Ovary (tissue), 9 donors: ENCODE results near the gene LAMC3. TPM values are rescaled to one million over a fixed set of nuclear protein-coding genes. Genes with fewer than 3 reads are reported as not detected.

Experiments used
- DNase-seq, 5 donors: peaks; one replicate each; pipeline ENCODE4 v3.0.0-alpha.2; 2019 to 2020
- H3K27ac ChIP-seq, 2 donors: fragments of 200-600 bp; one replicate each; pipeline versions ENCODE4 v1.5.1 to v1.8.0; 2019 to 2022
- H3K27me3 ChIP-seq: fragments of 200-600 bp; one replicate; pipeline ENCODE4 v1.8.0; 2022
- H3K36me3 ChIP-seq: fragments of 200-600 bp; sonication (generic); one replicate; pipeline ENCODE4 v1.5.1; 2019
- H3K4me1 ChIP-seq: one replicate; pipeline ENCODE4 v1.8.1; 2013; ENCODE audit warnings: mild to moderate bottlenecking, moderate library complexity; ENCODE audit not compliant: insufficient read depth
- H3K4me3 ChIP-seq: fragments of 200-600 bp; sonication (generic); one replicate; pipeline ENCODE4 v1.5.1; 2017
- H3K9me3 ChIP-seq, 2 donors: fragments of 200-600 bp in 1 of 2; sonication (generic) in 1 of 2; one replicate each; pipeline versions ENCODE4 v1.5.1 to v1.8.1; 2013 to 2019; ENCODE audit warnings: mild to moderate bottlenecking in 1 of 2, moderate library complexity in 1 of 2
- CTCF ChIP-seq, 3 donors: fragments of 450-650 bp in 2 of 3; fragments of 200-600 bp in 1 of 3; IDR thresholded peaks; one replicate each; pipeline versions ENCODE4 v1.5.1 to v1.8.0; 2016 to 2022; ENCODE audit warnings: antibody characterized with exemption in 3 of 3, mild to moderate bottlenecking in 1 of 3
- EP300 ChIP-seq: sonication (generic); formaldehyde crosslinking; IDR thresholded peaks from one replicate; pipeline ENCODE4 v1.6.1; 2017; ENCODE audit warnings: antibody characterized with exemption
- POLR2A ChIP-seq: fragments of 450-650 bp; IDR thresholded peaks from one replicate; pipeline ENCODE4 v1.6.1; 2017; ENCODE audit warnings: antibody characterized with exemption, mild to moderate bottlenecking, moderate library complexity
- WGBS, 3 donors: extraction: QIAGEN DNeasy Blood & Tissue Kit in 1 of 3; methylation state at CpG; one replicate each; pipeline versions ENCODE4 v1.1.5 to v1.1.7; 2013 to 2017; 5-methylcytosine and 5-hydroxymethylcytosine counted together
- intact Hi-C, 4 donors: fragments of 100-400 bp; cut with DNase I; formaldehyde crosslinking; loops; one replicate each; pipeline versions ENCODE4 v1.11.0 to v1.15.1; 2022 to 2023
- polyA plus RNA-seq, 2 donors: library from polyadenylated mRNA; stranded (reverse); fragments of 200-250 nt in 1 of 2; fragments of 350-450 nt in 1 of 2; fragmentation: Illumina TruSeq in 1 of 2; extraction: RNeasy Lipid Tissue Mini Kit (QIAGEN cat#74804) in 1 of 2; gene quantifications; one replicate each; pipeline ENCODE4 v1.2.3, GENCODE V29; 2013 to 2014
- total RNA-seq, 7 donors: library from RNA; depleted of rRNA in 2 of 7; stranded (reverse); fragments of >200 nt in 2 of 7; fragmentation: NEBNext Ultra II Directional in 3 of 7; extraction: Animal tissue kit (Norgen Biotek cat#: 25700) in 3 of 7; gene quantifications; one replicate each; pipeline versions ENCODE4 v1.1.0 to v1.2.4, GENCODE V29; 2016 to 2023
- donor health status: DM: no; HTN: no; CAD: no; lungs with moderate emphysema.
- donor health status: DM: no; HTN: no; CAD: no.
- donor health status: Bipolar disorder and iron deficiency.
- donor health status: DM: yes; HTN: yes; CAD: no.
- donor health status: DM: no; HTN: no; CAD: no.
- donor health status: DM: yes; HTN: yes; CAD: no.

LAMC3 gene
- total and polyA plus RNA-seq, 9 donors = 0.48 to 5.7 (median 1.8) TPM

GRCh38 chr9:131043646-131044045 lies 34.7 kb downstream of the LAMC3 start:
- Histone ChIP-seq H3K9me3 (no peaks in the 10 kb centered on the region), H3K27ac (no peak overlapping the region), H3K36me3 (no peaks in the 10 kb centered on the region), H3K27me3 (no peaks in the 10 kb centered on the region), H3K4me1 (no peaks in the 10 kb centered on the region), H3K4me3 (no peak overlapping the region)
- DNase-seq = no peak
- TF ChIP-seq EP300 (no peak), CTCF (IDR thresholded peaks at IDR 0.05) (no peak), POLR2A (no peak)
- WGBS, 3 donors = 71 to 72% (median 71%) methylated on average over 6 of the region's 6 CpGs
- intact Hi-C loops = loop anchor here in 1 of 4 donors (10.0 kb wide), 1 partner anchor 339 kb away; no protein-coding TSS in a partner anchor

GRCh38 chr9:131045300-131046092 lies 36.5 kb downstream of the LAMC3 start:
- intact Hi-C loops = loop anchor here in 2 of 4 donors (5.0 to 10.0 kb wide), 3 partner anchors 178 to 348 kb away; no protein-coding TSS in a partner anchor
- 68 to 74% (median 73%) methylated on average over 16 of the region's 16 CpGs for WGBS, 3 donors
- Histone ChIP-seq H3K9me3 (no peaks in the 10 kb centered on the region), H3K4me1 (no peaks in the 10 kb centered on the region), H3K4me3 (no peak overlapping the region), H3K27me3 (no peaks in the 10 kb centered on the region), H3K27ac (no peak overlapping the region), H3K36me3 (no peaks in the 10 kb centered on the region)
- no peak for DNase-seq
- TF ChIP-seq POLR2A = no peak
- TF ChIP-seq CTCF (IDR thresholded peaks at IDR 0.05) = no peak
- TF ChIP-seq EP300 = no peak

DNA sequence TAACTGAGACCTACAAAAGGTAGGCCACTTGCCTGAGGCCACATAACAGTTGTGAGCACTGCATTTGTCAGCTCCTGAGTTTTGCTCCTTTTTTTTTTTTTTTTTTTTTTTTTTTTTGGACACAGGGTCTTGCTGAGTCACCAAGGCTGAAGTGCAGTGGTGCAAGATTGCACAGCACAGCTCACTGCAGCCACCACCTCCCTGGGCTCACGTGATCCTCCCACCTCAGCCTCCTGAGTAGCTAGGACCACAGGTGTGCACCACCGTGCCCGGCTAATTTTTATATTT lies 37.1 kb downstream of the LAMC3 start:
- no peak for DNase-seq
- H3K4me3 ChIP-seq = no peak overlapping the region
- intact Hi-C loops = loop anchor here in 2 of 4 donors (5.0 to 10.0 kb wide), 3 partner anchors 179 to 349 kb away; no protein-coding TSS in a partner anchor
- TF ChIP-seq CTCF (IDR thresholded peaks at IDR 0.05) (no peak), EP300 (no peak), POLR2A (no peak)
- no peaks in the 10 kb centered on the region for H3K9me3 ChIP-seq
- H3K4me1 ChIP-seq = no peaks in the 10 kb centered on the region
- no peak overlapping the region for H3K27ac ChIP-seq
- 92 to 98% (median 92%) methylated on average over 3 of the region's 3 CpGs for WGBS, 3 donors
- H3K36me3 ChIP-seq = no peaks in the 10 kb centered on the region
- H3K27me3 ChIP-seq = no peaks in the 10 kb centered on the region

DNA sequence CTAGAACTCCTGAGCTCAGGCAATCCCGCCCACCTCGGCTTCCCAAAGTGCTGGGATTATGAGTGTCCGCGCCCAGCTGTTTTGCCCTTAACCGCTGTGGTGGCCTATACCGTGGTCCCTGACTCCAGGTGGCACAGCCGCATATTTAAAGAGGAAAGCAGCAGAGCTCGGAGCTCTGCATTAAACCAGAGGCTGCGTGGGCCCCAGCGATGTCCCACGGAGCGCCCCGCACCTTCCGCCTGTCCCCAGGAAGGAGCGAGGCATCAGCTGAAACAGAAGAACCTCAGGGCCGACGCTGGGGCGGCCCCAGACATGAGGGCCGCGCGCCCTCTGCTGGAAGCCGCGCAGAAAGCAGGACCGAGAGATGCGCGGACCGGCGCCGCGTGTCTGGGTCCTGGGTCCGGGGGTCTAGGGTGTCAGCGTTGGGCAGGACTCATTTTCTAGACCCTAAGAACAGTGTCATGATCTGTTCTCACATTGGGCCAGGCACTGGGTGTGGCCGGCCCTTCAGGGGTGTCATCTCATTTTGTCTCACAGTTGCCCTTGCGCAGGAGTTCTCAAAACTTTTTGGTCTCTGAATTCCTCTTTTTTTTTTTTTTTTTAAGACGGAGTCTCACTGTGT lies 37.7 kb downstream of the LAMC3 start:
- no peak overlapping the region for H3K27ac ChIP-seq
- intact Hi-C loops = loop anchor here in 2 of 4 donors (5.0 to 10.0 kb wide), 3 partner anchors 179 to 349 kb away; no protein-coding TSS in a partner anchor
- H3K27me3 ChIP-seq = no peaks in the 10 kb centered on the region
- DNase-seq = peak; percentile 38 to 79 (median 50)
- WGBS, 3 donors = 12 to 16% (median 15%) methylated on average over 31 to 35 of the region's 35 CpGs
- no peaks in the 10 kb centered on the region for H3K4me1 ChIP-seq
- TF ChIP-seq CTCF (IDR thresholded peaks at IDR 0.05) (peak; percentile 54 to 72 (median 65)), POLR2A (no peak), EP300 (no peak)
- no peak overlapping the region for H3K4me3 ChIP-seq
- H3K36me3 ChIP-seq = no peaks in the 10 kb centered on the region
- H3K9me3 ChIP-seq = no peaks in the 10 kb centered on the region
